HEK293T (cell line): Measurements from ENCODE around the gene NBAS.

Source experiments
- CTCF ChIA-PET: fragments of 350-600 bp; formaldehyde crosslinking; extraction: SDS; loops from one replicate; lab custom pipeline; 2021; ENCODE audit warnings: antibody characterized with exemption, inconsistent platforms; lab: Yijun Ruan, JAX
- POLR2A ChIA-PET: fragments of 350-600 bp; formaldehyde crosslinking; extraction: SDS; loops from one replicate; lab custom pipeline; 2020; ENCODE audit warnings: antibody characterized with exemption, inconsistent platforms; lab: Yijun Ruan, JAX
- DNase-seq: peaks from one replicate; pipeline ENCODE4 v3.0.0; 2012; ENCODE audit warnings: mixed read lengths; ENCODE audit errors: extremely low spot score
- ARNT ChIP-seq: fragments of 450-650 bp; IDR thresholded peaks from 2 replicates; pipeline ENCODE4 v1.6.1; 2017; ENCODE audit warnings: mild to moderate bottlenecking
- BHLHE40 ChIP-seq: fragments of 450-650 bp; IDR thresholded peaks from 2 replicates; pipeline ENCODE4 v1.6.1; 2016; ENCODE audit warnings: mild to moderate bottlenecking, moderate library complexity, borderline replicate concordance
- CTBP1 ChIP-seq: fragments of 450-650 bp; IDR thresholded peaks from 2 replicates; pipeline ENCODE4 v1.6.1; 2016; ENCODE audit warnings: borderline replicate concordance
- ELF4 ChIP-seq: fragments of 450-650 bp; IDR thresholded peaks from 2 replicates; pipeline ENCODE4 v1.6.1; 2017; ENCODE audit warnings: antibody characterized with exemption
- FOXA1 ChIP-seq: fragments of 450-650 bp; IDR thresholded peaks from 2 replicates; pipeline ENCODE4 v1.6.1; 2016; ENCODE audit warnings: mild to moderate bottlenecking
- FOXK2 ChIP-seq: fragments of 450-650 bp; IDR thresholded peaks from 2 replicates; pipeline ENCODE4 v1.6.1; 2016; ENCODE audit warnings: mild to moderate bottlenecking
- FOXM1 ChIP-seq: fragments of 450-650 bp; IDR thresholded peaks from 2 replicates; pipeline ENCODE4 v1.6.1; 2017; ENCODE audit warnings: mild to moderate bottlenecking, borderline replicate concordance
- HDGF ChIP-seq: fragments of 450-650 bp; IDR thresholded peaks from 2 replicates; pipeline ENCODE4 v1.6.1; 2017; ENCODE audit warnings: antibody characterized with exemption, borderline replicate concordance
- L3MBTL2 ChIP-seq: fragments of 450-650 bp; conservative IDR thresholded peaks from 2 replicates; pipeline ENCODE4 v1.6.1; 2016; ENCODE audit warnings: mild to moderate bottlenecking
- LEF1 ChIP-seq: fragments of 450-650 bp; IDR thresholded peaks from 2 replicates; pipeline ENCODE4 v1.6.1; 2017; ENCODE audit warnings: mild to moderate bottlenecking, borderline replicate concordance
- NFRKB ChIP-seq: fragments of 450-650 bp; IDR thresholded peaks from 2 replicates; pipeline ENCODE4 v1.6.1; 2016; ENCODE audit warnings: mild to moderate bottlenecking, moderate library complexity
- SP1 ChIP-seq: fragments of 450-650 bp; IDR thresholded peaks from 2 replicates; pipeline ENCODE4 v1.6.1; 2017
- SUZ12 ChIP-seq: fragments of 450-650 bp; IDR thresholded peaks from 2 replicates; pipeline ENCODE4 v1.6.1; 2016; ENCODE audit warnings: mild to moderate bottlenecking
- TARDBP ChIP-seq: fragments of 450-650 bp; IDR thresholded peaks from 2 replicates; pipeline ENCODE4 v1.6.1; 2016
- ZNF384 ChIP-seq: fragments of 450-650 bp; IDR thresholded peaks from 2 replicates; pipeline ENCODE4 v1.6.1; 2016
- TF ChIP-seq, protein P1 (sequence below): fragments of 450-650 bp; IDR thresholded peaks from 2 replicates; pipeline ENCODE4 v1.6.1; 2016

Gene NBAS

DNA sequence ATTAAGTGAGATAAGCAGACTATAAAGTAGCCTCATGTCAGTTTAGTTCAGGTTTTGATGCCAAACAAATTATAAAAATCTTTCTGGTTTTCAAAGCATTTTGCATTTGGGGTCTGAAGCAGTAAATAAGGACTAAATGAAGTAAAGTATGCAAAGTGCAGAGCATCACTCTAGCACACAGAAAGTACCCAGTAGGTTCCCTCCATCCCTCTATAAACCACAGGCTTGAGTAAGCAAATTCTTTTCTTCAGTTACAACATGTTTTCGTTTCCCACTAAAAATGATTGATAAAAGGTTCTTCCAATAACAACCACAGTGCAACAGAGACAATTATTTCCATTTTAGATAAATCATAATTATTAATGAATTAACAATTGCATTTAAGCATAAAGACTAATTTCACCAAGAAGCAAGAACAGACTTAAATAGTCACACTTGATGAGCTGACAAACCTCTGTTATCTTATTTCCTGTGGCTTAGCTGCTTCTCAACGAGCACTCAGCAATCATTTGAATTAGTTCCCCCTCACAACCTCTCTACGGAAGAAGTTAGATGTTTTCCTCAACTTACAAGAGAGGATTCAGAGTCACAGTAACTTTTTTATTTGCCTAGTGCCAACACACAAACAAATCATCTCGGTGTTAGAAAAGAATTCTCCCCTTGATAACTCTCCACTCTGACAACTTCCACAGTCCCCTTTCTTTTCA is 249.8 kb downstream of the NBAS start:
- no peak for DNase-seq
- CTCF ChIA-PET, result no interaction called here
- POLR2A ChIA-PET, result no interaction called here
- TF ChIP-seq ARNT (no peak), ELF4 (no peak)

DNA sequence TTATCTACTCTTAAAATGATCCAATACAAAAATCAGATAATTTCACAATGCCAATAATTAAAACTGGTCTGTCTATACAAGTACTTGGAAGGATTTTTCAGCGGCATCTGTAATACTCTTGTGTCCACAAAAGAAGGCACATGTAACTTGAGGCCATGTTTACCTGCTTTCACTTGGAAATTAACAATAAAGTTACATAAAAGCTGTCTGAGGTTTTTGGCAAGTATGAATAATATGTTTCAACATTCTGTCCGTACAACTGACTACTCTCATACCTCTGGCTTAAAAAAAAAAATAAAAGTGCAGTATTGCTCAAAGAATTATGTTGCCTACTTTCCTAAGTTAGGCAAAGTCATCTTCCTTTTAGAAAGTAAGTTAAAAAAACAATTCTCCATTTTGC is 253.6 kb downstream of the NBAS start:
- CTCF ChIA-PET, result no interaction called here
- TF ChIP-seq NFRKB (no peak), FOXM1 (no peak), ARNT (no peak), FOXA1 (no peak), TARDBP (no peak), SP1 (no peak), HDGF (no peak), SUZ12 (no peak), ELF4 (no peak), ZNF384 (no peak)
- POLR2A ChIA-PET, result no interaction called here
- no peak for DNase-seq

DNA sequence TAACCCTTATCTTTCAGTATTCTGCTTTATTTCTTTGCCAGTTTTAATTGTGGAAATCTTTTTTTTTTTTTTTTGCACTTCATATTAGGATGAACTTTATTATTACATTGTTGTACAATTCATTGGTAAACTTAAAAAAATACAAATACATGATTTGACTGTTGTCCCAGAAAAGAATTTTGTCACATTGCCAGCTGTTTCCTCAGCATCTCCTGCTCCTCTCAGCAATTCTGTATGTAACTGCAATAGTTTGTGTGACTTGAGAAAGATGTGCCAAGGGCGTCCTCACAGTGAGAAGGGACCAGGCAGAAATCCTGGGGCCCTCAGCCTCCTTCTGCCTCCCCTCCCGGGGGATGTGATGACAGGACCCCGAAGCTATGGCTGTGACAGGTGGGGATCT is 254.4 kb downstream of the NBAS start:
- CTCF ChIA-PET, result no interaction called here
- DNase-seq, result no peak
- TF ChIP-seq CTBP1 (no peak), LEF1 (no peak), FOXK2 (no peak), ELF4 (no peak), BHLHE40 (no peak), SUZ12 (no peak), SP1 (no peak), ZNF384 (no peak), FOXM1 (no peak), L3MBTL2 (no peak), ARNT (no peak), TARDBP (no peak), NFRKB (no peak), HDGF (no peak)
- POLR2A ChIA-PET, result no interaction called here

DNA sequence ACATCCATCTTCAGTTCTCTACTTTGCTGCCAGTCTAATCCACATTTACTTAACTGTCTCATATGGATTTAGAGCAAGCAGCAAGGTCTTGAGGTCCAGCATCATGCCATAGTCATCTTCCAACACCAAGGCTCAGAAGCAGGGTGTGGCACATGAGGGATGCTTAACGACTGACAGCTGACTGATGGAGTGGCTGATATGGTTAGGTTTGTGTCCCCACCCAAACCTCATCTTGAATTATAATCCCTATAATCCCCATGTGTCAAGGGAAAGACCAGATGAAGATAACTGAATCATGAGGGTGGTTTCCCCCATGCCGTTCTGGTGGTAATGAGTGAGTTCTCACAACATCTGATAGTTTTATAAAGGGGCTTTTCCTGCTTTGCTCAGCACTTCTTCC is 257.3 kb downstream of the NBAS start:
- ChIA-PET POLR2A (no interaction called here), CTCF (interaction anchor here (0.7 kb wide), 1 partner anchor 48 kb away, joined by 3 read pairs; no protein-coding TSS in a partner anchor)
- TF ChIP-seq, protein P1, sequence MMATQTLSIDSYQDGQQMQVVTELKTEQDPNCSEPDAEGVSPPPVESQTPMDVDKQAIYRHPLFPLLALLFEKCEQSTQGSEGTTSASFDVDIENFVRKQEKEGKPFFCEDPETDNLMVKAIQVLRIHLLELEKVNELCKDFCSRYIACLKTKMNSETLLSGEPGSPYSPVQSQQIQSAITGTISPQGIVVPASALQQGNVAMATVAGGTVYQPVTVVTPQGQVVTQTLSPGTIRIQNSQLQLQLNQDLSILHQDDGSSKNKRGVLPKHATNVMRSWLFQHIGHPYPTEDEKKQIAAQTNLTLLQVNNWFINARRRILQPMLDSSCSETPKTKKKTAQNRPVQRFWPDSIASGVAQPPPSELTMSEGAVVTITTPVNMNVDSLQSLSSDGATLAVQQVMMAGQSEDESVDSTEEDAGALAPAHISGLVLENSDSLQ, result no peak
- TF ChIP-seq FOXK2, result no peak
- no peak for TF ChIP-seq SUZ12
- TF ChIP-seq CTBP1, result no peak
- no peak for TF ChIP-seq HDGF
- TF ChIP-seq BHLHE40, result no peak
- no peak for DNase-seq

DNA sequence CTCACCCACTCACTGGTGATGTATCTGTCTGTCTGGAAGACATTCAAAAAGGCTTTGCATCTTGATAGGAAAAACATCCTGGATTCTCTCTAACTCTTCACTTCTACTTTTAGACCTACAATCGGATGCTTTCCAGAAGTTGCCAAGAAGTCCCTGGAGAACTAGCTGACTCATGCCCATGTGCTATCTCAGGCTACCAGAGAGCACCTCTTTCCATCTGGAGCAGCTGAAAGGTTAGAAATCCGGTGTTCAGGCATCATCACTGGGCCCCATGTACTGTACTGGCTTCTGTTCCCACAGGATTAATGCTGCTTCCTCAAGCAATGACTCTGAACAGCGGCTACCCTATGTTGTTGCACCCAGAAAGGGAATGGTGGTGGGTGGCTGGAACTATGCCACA is 259.0 kb downstream of the NBAS start:
- POLR2A ChIA-PET, result no interaction called here
- TF ChIP-seq TARDBP (no peak), ARNT (no peak), FOXK2 (no peak), ELF4 (no peak)
- CTCF ChIA-PET, result no interaction called here
- no peak for DNase-seq

DNA sequence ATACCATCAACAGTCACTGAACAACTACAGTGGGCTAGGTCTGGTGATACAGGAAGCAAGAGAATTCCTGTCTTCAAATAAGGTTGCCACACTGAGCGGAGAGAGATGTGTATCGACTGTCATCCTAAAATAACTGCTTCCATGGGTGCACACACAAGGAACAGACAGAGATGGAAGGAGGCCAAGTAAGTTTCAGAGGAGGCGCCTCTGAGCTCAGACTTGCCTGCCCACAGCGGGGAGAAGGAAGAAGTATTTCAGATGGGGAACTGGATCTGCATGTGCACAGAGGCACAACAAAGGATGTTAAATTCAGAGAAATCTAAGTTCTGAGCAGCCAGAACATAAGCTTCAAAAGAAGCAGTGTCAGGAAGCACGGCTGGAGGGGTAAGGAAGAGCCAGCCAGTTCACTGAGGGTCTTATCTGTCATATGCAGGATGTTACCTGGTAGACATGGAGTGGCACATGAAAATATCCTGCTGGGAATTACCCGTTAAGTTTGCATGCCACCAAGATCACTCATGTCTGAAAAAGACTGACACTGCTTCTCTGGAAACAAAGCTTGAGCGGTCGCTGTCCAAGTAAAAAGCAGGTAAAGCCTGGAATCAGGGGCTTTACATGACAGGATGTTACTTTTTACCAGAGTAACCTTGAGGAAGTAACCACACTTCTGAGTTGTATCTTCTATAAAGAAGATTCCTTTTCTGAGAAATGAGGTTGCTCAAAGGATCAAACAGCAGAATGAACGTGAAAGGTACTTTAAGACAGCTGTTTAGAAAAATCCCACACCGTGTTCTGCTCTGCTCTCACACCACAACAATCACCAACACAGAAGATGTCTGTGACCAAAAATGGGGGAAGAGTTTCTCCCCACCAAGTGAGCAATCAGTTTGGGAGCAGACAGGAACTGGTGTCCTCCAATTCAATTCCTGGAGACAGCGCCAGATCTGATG is 260.2 kb downstream of the NBAS start:
- ChIA-PET CTCF (no interaction called here), POLR2A (no interaction called here)
- no peak for DNase-seq
- TF ChIP-seq NFRKB (no peak), BHLHE40 (no peak), LEF1 (no peak), FOXK2 (no peak), FOXA1 (no peak), ARNT (no peak), ZNF384 (no peak), SP1 (no peak), FOXM1 (no peak), HDGF (no peak), ELF4 (no peak), CTBP1 (no peak), TARDBP (no peak), SUZ12 (no peak), L3MBTL2 (no peak)
- TF ChIP-seq, protein P1, result no peak
